GM12874 (cell line): ENCODE data around the gene DPM1.

Experiments used
- TF ChIP-seq, protein P1 (sequence below): IDR thresholded peaks from 2 replicates; pipeline ENCODE4 v1.5.1; 2011; ENCODE audit warnings: low read depth, mild to moderate bottlenecking, control low read depth, low read length, moderate library complexity; ENCODE audit not compliant: insufficient read depth

Gene DPM1

DNA sequence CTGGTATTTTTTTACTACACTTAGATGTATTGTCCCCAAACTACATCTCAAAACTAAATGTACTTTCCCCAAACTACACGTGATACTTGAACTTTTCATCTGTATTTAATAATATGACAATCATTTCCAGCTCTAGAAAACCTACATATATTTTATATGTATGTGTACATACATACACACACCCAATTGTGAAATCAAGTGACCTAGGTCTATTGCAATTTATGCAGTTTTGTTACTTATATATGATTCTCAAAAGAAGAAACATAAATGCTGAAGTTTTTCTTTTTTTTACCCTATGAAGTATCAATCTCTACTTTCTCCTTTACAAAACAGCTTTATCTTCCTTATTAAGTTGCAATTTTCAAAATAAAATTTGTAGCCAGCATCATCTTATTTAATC lies 31.8 kb downstream of the DPM1 start:
- TF ChIP-seq, protein P1, sequence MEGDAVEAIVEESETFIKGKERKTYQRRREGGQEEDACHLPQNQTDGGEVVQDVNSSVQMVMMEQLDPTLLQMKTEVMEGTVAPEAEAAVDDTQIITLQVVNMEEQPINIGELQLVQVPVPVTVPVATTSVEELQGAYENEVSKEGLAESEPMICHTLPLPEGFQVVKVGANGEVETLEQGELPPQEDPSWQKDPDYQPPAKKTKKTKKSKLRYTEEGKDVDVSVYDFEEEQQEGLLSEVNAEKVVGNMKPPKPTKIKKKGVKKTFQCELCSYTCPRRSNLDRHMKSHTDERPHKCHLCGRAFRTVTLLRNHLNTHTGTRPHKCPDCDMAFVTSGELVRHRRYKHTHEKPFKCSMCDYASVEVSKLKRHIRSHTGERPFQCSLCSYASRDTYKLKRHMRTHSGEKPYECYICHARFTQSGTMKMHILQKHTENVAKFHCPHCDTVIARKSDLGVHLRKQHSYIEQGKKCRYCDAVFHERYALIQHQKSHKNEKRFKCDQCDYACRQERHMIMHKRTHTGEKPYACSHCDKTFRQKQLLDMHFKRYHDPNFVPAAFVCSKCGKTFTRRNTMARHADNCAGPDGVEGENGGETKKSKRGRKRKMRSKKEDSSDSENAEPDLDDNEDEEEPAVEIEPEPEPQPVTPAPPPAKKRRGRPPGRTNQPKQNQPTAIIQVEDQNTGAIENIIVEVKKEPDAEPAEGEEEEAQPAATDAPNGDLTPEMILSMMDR: no peak

DNA sequence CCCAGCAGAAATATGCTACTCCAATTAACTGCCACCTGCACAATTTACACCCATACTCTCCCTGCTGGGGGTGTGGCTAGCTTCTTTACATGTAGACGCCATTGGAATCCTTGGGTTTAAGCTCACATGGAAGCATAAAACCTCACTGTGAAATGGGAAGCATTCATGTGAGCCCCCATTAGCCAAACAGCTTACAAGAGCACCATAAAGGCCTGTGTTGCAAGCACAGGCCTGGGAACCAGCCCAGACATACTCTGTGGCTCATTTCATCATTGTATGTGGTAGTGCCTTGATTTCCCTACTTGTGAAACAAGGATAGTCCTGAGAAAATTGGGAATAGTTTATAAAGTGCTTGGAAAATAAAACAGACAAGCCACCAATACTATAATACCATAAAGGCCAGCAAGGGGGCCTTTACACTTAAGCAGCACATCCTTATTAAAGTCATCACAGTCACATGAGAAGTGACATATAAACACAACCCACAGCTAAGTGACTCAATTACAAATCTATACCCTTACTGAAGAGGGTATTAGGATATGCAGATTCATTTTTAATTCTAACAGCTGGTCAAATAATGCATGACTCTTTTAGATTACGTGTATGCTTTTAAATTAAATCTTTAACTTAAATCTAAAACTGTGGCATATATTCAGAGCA lies 33.9 kb downstream of the DPM1 start:
- TF ChIP-seq, protein P1: no peak

DNA sequence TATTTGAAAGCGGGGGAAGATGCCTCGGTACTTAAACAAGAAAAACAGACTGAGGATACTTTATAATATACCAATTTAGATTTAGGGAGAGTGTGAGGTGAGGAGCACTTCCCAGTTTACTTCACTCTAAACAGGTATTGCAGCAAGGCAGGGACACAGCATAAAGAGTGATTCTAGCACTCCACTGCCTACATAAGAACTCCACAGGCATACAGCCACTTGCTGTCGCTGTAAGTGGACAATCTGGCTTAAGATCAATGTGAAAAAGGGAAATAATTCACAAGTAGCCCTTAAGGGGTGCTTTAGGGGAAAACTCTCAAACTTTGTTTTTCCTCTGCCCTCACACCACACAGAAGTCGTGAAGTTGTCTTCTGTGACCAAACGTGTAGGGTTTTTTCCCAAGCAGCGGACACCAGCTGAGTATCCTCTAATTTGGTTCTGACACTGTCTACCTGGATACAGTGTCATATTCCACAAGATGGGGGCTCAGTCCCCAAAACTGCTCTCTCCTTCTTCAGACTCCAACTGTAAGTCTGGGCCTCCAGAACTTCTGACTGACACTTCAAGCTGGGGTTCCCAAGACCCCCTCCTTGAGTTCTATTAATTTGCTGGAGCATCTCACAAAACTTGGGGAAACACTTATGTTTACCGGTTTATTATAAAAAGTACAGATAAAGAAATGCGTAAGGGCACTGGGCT lies 36.4 kb downstream of the DPM1 start:
- TF ChIP-seq, protein P1: no peak

DNA sequence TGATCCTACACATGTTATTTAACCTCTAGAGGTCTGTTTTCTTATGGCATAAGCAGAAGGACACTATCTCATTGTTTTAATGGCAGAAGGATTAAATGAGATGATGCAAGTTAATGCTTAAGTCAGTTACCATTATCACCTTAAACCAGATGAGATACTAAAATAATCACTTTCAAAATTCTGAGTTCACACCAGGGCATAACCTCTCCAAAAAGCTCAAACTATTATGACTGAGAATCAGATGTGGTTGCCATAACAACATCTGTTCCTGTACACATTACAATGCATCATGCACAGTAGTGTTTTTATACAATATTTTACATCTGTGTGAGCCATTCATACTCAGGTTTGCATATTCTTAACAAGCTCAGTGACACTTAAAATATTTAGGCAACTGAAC lies 37.3 kb downstream of the DPM1 start:
- TF ChIP-seq, protein P1: no peak

DNA sequence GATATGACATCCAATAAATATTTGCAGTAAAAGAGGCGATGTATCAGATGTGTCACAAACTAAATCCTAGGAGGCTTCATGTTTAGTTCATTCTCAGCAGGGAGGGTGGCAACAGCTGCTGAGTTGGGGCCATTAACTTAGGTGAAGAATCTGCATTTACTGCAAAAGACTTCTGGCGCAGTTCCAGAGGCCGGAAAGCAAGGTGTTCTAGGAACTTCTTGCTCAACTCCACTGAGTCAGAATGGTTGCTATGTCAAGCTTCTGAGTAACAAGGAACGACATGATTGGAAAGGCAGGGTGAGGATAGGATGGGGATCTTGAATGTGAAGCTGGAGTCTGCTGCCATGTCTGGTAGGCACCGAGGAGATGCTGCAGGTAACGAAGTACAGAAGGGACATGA lies 38.8 kb downstream of the DPM1 start:
- TF ChIP-seq, protein P1: no peak

DNA sequence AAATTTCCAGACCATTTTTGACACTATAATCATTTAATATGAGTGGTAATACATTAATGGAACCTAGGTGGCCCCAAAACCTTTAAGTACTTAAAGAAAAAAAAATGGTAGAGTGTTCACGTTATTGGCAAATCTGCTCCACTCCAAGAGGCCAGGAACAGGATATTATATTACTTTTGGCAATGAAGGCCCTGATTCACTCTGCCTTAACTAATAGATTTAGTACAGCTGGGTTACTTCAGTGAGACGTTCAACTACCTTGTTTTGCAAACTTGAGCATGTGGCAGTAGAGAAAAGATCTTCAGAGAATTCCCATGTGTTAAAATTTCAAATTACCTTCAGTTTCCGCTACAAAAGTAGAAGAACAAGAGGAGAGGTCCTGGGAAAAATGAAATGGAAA lies 39.9 kb downstream of the DPM1 start:
- TF ChIP-seq, protein P1: no peak

DNA sequence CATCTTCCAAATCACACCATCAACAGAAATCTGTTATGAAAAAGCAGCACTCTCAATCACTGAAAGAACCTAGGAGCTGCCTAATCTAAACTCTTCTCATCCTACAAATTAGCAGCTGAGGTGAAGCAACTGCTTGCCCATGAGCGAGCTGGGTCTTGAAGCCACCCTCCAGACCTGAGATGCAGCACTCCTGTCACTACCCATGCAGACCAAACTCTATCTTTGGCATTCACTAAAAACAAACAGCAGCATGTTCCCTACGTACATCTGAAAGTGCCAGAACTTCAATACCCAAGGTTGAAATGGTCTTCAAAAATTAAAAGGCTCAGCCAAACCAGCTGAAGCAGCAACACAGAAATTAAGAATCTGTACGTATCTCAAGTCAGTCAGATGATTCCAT lies 41.4 kb downstream of the DPM1 start:
- TF ChIP-seq, protein P1: no peak
